DND-41 (cell line): Measurements from ENCODE around the gene SMTNL1.

ENCODE experiments used
- ATAC-seq: fragments of 200-7000 bp; cut with Tn5 transposase; 3 replicates; pipeline ENCODE4 v1.9.1; 2021; ENCODE audit warnings: low read depth; ENCODE audit not compliant: insufficient read depth
- DNase-seq: peaks from one replicate; pipeline ENCODE4 v3.0.0-alpha.2; 2020
- H2AFZ ChIP-seq: 2 replicates; pipeline ENCODE4 v1.6.0; 2012; ENCODE audit warnings: low read depth, low read length
- H3K27ac ChIP-seq: 2 replicates; pipeline ENCODE4 v1.5.1; 2012; ENCODE audit warnings: low read length, inconsistent platforms
- H3K27me3 ChIP-seq: fragments of 200-600 bp; sonication (generic); 2 replicates; pipeline ENCODE4 v1.6.0; 2012; ENCODE audit warnings: low read length, mild to moderate bottlenecking, inconsistent platforms; ENCODE audit not compliant: insufficient read depth, poor library complexity
- H3K36me3 ChIP-seq: 2 replicates; pipeline ENCODE4 v1.5.1; 2012; ENCODE audit warnings: low read length, inconsistent platforms; ENCODE audit not compliant: insufficient read depth
- H3K4me1 ChIP-seq: 2 replicates; pipeline ENCODE4 v1.5.1; 2012; ENCODE audit warnings: mild to moderate bottlenecking, low read length; ENCODE audit not compliant: insufficient read depth
- H3K4me2 ChIP-seq: 2 replicates; pipeline ENCODE4 v1.6.0; 2012; ENCODE audit warnings: mild to moderate bottlenecking, moderate library complexity, low read length, inconsistent platforms; ENCODE audit not compliant: insufficient read depth
- H3K4me3 ChIP-seq, 2 experiments: fragments of 200-600 bp in 1 of 2; shearing (Covaris generic) in 1 of 2; 2 replicates each; pipeline ENCODE4 v1.5.1; 2012 to 2016; ENCODE audit warnings: inconsistent platforms in 2 of 2, low read length in 2 of 2, mild to moderate bottlenecking in 2 of 2, low read depth in 1 of 2, moderate library complexity in 1 of 2
- H3K79me2 ChIP-seq: 2 replicates; pipeline ENCODE4 v1.6.0; 2012; ENCODE audit warnings: low read length, inconsistent platforms; ENCODE audit not compliant: insufficient read depth
- H3K9ac ChIP-seq: 2 replicates; pipeline ENCODE4 v1.6.0; 2012; ENCODE audit warnings: low read depth, mild to moderate bottlenecking, inconsistent platforms, low read length, moderate library complexity
- H3K9me3 ChIP-seq: 2 replicates; pipeline ENCODE4 v1.5.1; 2012; ENCODE audit warnings: low read length, moderate library complexity, mild to moderate bottlenecking, inconsistent platforms; ENCODE audit not compliant: insufficient read depth, severe bottlenecking
- H4K20me1 ChIP-seq: 2 replicates; pipeline ENCODE4 v1.6.0; 2012; ENCODE audit warnings: low read length; ENCODE audit not compliant: insufficient read depth
- CTCF ChIP-seq: IDR thresholded peaks from 2 replicates; pipeline ENCODE4 v1.5.1; 2012; ENCODE audit warnings: borderline replicate concordance, low read length, moderate library complexity, mild to moderate bottlenecking; ENCODE audit not compliant: poor library complexity, severe bottlenecking; ENCODE audit errors: extremely low read depth
- EZH2 ChIP-seq: IDR thresholded peaks from 3 replicates; pipeline ENCODE4 v1.6.1; 2012; ENCODE audit warnings: borderline replicate concordance, low read depth, mild to moderate bottlenecking, moderate library complexity, low read length, inconsistent platforms; ENCODE audit not compliant: severe bottlenecking

SMTNL1 gene

GRCh38 chr11:57512646-57513451 is 24.5 kb upstream of the SMTNL1 start:
- no peak overlapping the region for H3K4me3 ChIP-seq
- no peaks in the 10 kb centered on the region for H3K36me3 ChIP-seq
- peaks cover 23% of the 10 kb centered on the region for H3K27me3 ChIP-seq
- H2AFZ ChIP-seq = no peak overlapping the region
- no peak overlapping the region for H3K4me2 ChIP-seq
- ATAC-seq = no peak
- H3K4me1 ChIP-seq = peaks cover 28% of the 10 kb centered on the region
- no peak overlapping the region for H3K27ac ChIP-seq
- TF ChIP-seq EZH2 = no peak
- TF ChIP-seq CTCF = no peak
- no peaks in the 10 kb centered on the region for H3K79me2 ChIP-seq
- DNase-seq = no peak
- H4K20me1 ChIP-seq = no peaks in the 10 kb centered on the region
- H3K9ac ChIP-seq = no peak overlapping the region
- no peaks in the 10 kb centered on the region for H3K9me3 ChIP-seq

GRCh38 chr11:57513452-57513795 is 24.0 kb upstream of the SMTNL1 start:
- Histone ChIP-seq H3K27me3 (peaks cover 23% of the 10 kb centered on the region), H3K36me3 (no peaks in the 10 kb centered on the region), H2AFZ (no peak overlapping the region), H3K9me3 (no peaks in the 10 kb centered on the region), H3K79me2 (no peaks in the 10 kb centered on the region), H3K27ac (no peak overlapping the region), H3K9ac (no peak overlapping the region), H3K4me2 (no peak overlapping the region), H4K20me1 (no peaks in the 10 kb centered on the region), H3K4me1 (peaks cover 28% of the 10 kb centered on the region), H3K4me3 (no peak overlapping the region)
- no peak for ATAC-seq
- DNase-seq = no peak
- TF ChIP-seq CTCF (no peak), EZH2 (no peak)

- peak overlapping the region; percentile 89 for H3K4me2 ChIP-seq
- DNase-seq (no peak), ATAC-seq (no peak)
Measured at GRCh38 chr11:57513911-57514537, 23.4 kb upstream of the SMTNL1 start.

More at GRCh38 chr11:57513911-57514537, 23.4 kb upstream of the SMTNL1 start:
- no peaks in the 10 kb centered on the region for H4K20me1 ChIP-seq
- peaks cover 23% of the 10 kb centered on the region for H3K27me3 ChIP-seq
- H3K27ac ChIP-seq = no peak overlapping the region
- H3K79me2 ChIP-seq = no peaks in the 10 kb centered on the region
- no peaks in the 10 kb centered on the region for H3K36me3 ChIP-seq
- TF ChIP-seq EZH2 = no peak
- H3K4me3 ChIP-seq = peak overlapping the region in 1 of 2 experiments; percentile 97; a peak in 2 of 4 replicates
- H3K9ac ChIP-seq = peak overlapping the region; percentile 74
- H3K4me1 ChIP-seq = peaks cover 28% of the 10 kb centered on the region
- H3K9me3 ChIP-seq = no peaks in the 10 kb centered on the region
- peak overlapping the region; percentile 96 for H2AFZ ChIP-seq
